HG02840 (cell line): Measurements from ENCODE around the gene SH3GL1.
A peak's percentile ranks its signal among the peaks of the same experiment; 100 is the strongest.

ENCODE experiments used
- ATAC-seq: cut with Tn5 transposase; IDR thresholded peaks from one replicate; pipeline ENCODE4 v1.9.1; 2021; ENCODE audit warnings: mild to moderate bottlenecking, moderate library complexity, moderate number of reproducible peaks; ENCODE audit not compliant: unreplicated experiment, low FRiP score

SH3GL1 gene

GRCh38 chr19:4402171-4403004 is 2.0 kb upstream of the SH3GL1 start, which contains the start of gene CHAF1A:
TSS of gene CHAF1A (plus strand) at chr19:4402640. CDS start at chr19:4402763, 123 bp downstream.
- peak; percentile 67 for ATAC-seq

GRCh38 chr19:4401769-4402170 is 1.4 kb upstream of the SH3GL1 start:
- no peak for ATAC-seq

GRCh38 chr19:4399812-4400134 is 574 bp downstream of the SH3GL1 start:
- ATAC-seq = peak; percentile 7

GRCh38 chr19:4396949-4397783 is 3.2 kb downstream of the SH3GL1 start:
- no peak for ATAC-seq

GRCh38 chr19:4393947-4394590 is 6.3 kb downstream of the SH3GL1 start:
- no peak for ATAC-seq

GRCh38 chr19:4391701-4392483 is 8.5 kb downstream of the SH3GL1 start:
- no peak for ATAC-seq

- ATAC-seq = no peak
These were observed 9.0 kb downstream of the SH3GL1 start for GRCh38 chr19:4391306-4391693.

- ATAC-seq = no peak
These were observed 9.6 kb downstream of the SH3GL1 start for GRCh38 chr19:4390567-4391305.

- ATAC-seq = no peak
These were observed 10.3 kb downstream of the SH3GL1 start for GRCh38 chr19:4390017-4390566.

- ATAC-seq = no peak
These were observed 10.8 kb downstream of the SH3GL1 start for GRCh38 chr19:4389511-4390016.

GRCh38 chr19:4389064-4389375 is 11.3 kb downstream of the SH3GL1 start:
- no peak for ATAC-seq

- ATAC-seq = no peak
These were observed 11.8 kb downstream of the SH3GL1 start for GRCh38 chr19:4388337-4389063.

GRCh38 chr19:4386041-4386782 is 14.1 kb downstream of the SH3GL1 start:
- no peak for ATAC-seq

- ATAC-seq = no peak
These were observed 14.9 kb downstream of the SH3GL1 start for GRCh38 chr19:4385291-4386040.

GRCh38 chr19:4380254-4380727 is 20.1 kb downstream of the SH3GL1 start:
- ATAC-seq = no peak

- ATAC-seq = no peak
These were observed 20.7 kb downstream of the SH3GL1 start for GRCh38 chr19:4379383-4380253.
